ENCODE measurements around the gene SFMBT1. TPM values are rescaled to one million over a fixed set of nuclear protein-coding genes. Genes with fewer than 3 reads are reported as not detected.

The SFMBT1 gene
- total RNA-seq, 2 donors from 2014 or later: 7.4 to 13.5 TPM

DNA sequence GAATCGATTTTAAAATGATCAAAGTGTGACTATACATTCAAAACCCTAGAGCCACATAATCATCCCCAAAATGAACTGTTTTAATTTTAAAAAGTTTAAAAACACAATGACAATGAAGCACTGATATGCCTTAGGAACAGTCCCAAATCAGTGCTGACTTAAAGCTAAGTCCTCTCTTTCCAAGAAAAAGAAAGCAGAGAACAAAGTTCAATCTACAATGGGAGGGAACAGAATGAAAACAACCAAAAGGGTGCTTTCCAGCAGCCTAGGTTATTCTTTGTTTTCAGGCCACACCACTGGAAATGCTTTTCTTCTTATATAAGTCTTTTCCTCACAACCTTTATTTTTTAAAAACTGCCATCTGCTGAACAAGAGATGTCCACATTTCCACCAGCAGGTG, 141.3 kb downstream of the SFMBT1 start:
- Histone ChIP-seq H3K9me3 (no peaks in the 10 kb centered on the region), H3K36me3 (peaks cover 12% of the 10 kb centered on the region), H3K27ac (no peak overlapping the region), H3K4me1 (ENCODE audit: control insufficient read depth in 1 of 2, low read depth in 2 of 2) (no peaks in the 10 kb centered on the region), H3K4me3 (no peak overlapping the region), H3K27me3 (replicated peaks; ENCODE audit: insufficient read depth) (no peaks in the 10 kb centered on the region)
- DNase-seq (ENCODE audit: low spot score) (no peak), ATAC-seq (ENCODE audit: insufficient number of reproducible peaks, low FRiP score, low read depth) (no peak)
- no peak for TF ChIP-seq CTCF (IDR thresholded peaks at IDR 0.05)

- H3K9me3 ChIP-seq: no peaks in the 10 kb centered on the region
- H3K4me3 ChIP-seq: no peak overlapping the region
- ATAC-seq (ENCODE audit: insufficient number of reproducible peaks, low FRiP score, low read depth) (no peak), DNase-seq (ENCODE audit: low spot score) (no peak)
- TF ChIP-seq CTCF (IDR thresholded peaks at IDR 0.05): no peak
- H3K27me3 ChIP-seq (replicated peaks; ENCODE audit: insufficient read depth): no peaks in the 10 kb centered on the region
- no peaks in the 10 kb centered on the region for H3K4me1 ChIP-seq (ENCODE audit: control insufficient read depth in 1 of 2, low read depth in 2 of 2)
- no peak overlapping the region for H3K27ac ChIP-seq
- H3K36me3 ChIP-seq: peaks cover 12% of the 10 kb centered on the region
Measured at GRCh38 chr3:52904000-52904399, 141.9 kb downstream of the SFMBT1 start.

DNA sequence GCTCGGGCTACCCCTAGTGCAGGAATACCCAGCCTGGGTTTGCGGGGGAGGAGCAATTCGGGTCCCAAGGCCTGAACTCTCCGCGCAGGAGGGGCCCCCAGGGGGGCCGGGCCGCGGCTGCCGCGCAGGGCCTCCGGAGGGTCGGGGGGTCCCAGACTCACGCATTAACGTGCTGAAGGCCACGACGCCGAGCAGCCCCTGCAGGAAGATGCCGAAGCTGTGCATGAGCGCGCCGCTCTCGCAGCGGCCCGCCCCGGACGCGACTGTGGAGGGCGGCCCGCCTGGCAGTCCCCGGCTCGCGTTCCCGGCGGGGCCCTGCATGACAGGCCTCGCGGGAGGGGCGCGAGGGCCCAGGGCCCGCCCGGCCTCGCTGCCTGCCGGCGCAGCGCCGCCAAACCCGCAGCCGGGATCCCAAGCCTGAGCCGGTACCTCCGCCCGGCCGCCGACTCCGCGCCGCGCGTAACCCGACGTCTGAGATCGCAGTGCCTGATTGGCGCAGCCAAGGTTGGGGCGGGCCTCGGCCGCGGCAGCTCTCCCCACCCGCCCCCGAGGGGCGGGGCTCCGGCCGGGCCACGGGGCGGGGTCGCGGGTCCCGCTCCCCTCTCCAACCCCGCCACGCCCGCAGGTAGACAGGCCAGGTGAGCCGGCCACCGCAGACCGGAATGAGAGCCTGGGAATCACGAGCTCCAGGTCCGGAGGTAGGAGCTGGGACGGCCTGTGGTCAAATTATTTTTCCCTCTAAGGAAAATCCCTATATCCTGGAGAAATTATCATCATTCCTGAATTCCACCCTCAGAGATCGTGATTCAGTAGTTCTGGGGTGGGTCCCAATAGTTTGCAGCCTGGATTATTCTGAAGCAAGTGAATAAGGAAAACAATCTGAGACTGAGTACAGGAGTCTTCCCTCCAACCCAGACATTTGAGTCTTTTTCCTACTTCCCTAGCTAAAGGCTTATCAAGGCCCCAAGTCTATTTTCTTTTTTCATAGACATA, 148.4 kb downstream of the SFMBT1 start, which contains the start of gene STIMATE:
Gene STIMATE (minus strand): TSS at position 419 of the 993 bp plus-strand sequence. CDS start 98 bp downstream, at position 321.
- Histone ChIP-seq H3K27ac (peak within 1 kb of the TSS; percentile 87 to 92), H3K27me3 (replicated peaks; ENCODE audit: insufficient read depth) (no peaks in the 10 kb centered on the region), H3K4me3 (peak within 1 kb of the TSS; percentile 87), H3K36me3 (no peaks in the 10 kb centered on the region), H3K4me1 (ENCODE audit: control insufficient read depth in 1 of 2, low read depth in 2 of 2) (peaks cover 45 to 47% of the 10 kb centered on the region in 2 donors), H3K9me3 (no peaks in the 10 kb centered on the region)
- peak; percentile 93 for ATAC-seq (ENCODE audit: insufficient number of reproducible peaks, low FRiP score, low read depth)
- no peak for TF ChIP-seq CTCF (IDR thresholded peaks at IDR 0.05)
- DNase-seq (ENCODE audit: low spot score): peak; percentile 36

DNA sequence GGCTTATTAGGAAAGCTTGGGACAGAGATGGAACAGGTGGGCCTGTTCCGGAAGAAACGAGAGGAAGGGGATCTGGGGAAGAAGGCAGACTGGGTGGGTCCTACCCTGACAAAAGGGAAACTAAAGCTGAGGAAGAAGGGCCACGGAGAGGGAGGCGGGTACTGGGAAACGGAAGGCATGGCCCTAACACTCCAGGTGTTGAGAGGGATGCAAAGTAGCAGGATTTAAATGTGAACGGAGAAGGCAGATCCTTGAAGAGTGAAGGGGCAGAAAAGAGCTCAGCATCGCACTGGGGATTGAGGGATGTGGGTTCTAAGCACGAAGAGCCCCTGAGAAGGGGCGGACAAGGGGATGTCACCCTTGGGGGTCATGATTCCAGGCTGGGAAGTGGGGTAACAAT, 149.3 kb downstream of the SFMBT1 start:
- no peak for TF ChIP-seq CTCF (IDR thresholded peaks at IDR 0.05)
- ATAC-seq (ENCODE audit: insufficient number of reproducible peaks, low FRiP score, low read depth) (no peak), DNase-seq (ENCODE audit: low spot score) (no peak)
- Histone ChIP-seq H3K27me3 (replicated peaks; ENCODE audit: insufficient read depth) (no peaks in the 10 kb centered on the region), H3K27ac (peak overlapping the region; percentile 87 to 92), H3K36me3 (no peaks in the 10 kb centered on the region), H3K4me3 (peak overlapping the region; percentile 87), H3K9me3 (no peaks in the 10 kb centered on the region), H3K4me1 (ENCODE audit: control insufficient read depth in 1 of 2, low read depth in 2 of 2) (peaks cover 53 to 55% of the 10 kb centered on the region in 2 donors)

- no peaks in the 10 kb centered on the region for H3K27me3 ChIP-seq (replicated peaks; ENCODE audit: insufficient read depth)
Measured at GRCh38 chr3:52896151-52896550, 149.7 kb downstream of the SFMBT1 start.

More at GRCh38 chr3:52896151-52896550, 149.7 kb downstream of the SFMBT1 start:
- no peak for TF ChIP-seq CTCF (IDR thresholded peaks at IDR 0.05)
- no peaks in the 10 kb centered on the region for H3K9me3 ChIP-seq
- peak overlapping the region; percentile 87 to 92 for H3K27ac ChIP-seq
- no peaks in the 10 kb centered on the region for H3K36me3 ChIP-seq
- peak overlapping the region; percentile 87 for H3K4me3 ChIP-seq
- ATAC-seq (ENCODE audit: insufficient number of reproducible peaks, low FRiP score, low read depth) (no peak), DNase-seq (ENCODE audit: low spot score) (no peak)
- peaks cover 58 to 59% of the 10 kb centered on the region in 2 donors for H3K4me1 ChIP-seq (ENCODE audit: control insufficient read depth in 1 of 2, low read depth in 2 of 2)
